Testis (tissue), 3 donors: ENCODE results near the gene ZNF350. TPM values are rescaled to one million over a fixed set of nuclear protein-coding genes. Genes with fewer than 3 reads are reported as not detected.

Experiments
- DNase-seq: peaks from one replicate; pipeline ENCODE4 v3.0.0-alpha.2; 2019
- H3K27ac ChIP-seq, 2 donors: fragments of 200-600 bp; sonication (generic); one replicate each; pipeline ENCODE4 v1.5.1; 2019
- H3K27me3 ChIP-seq: fragments of 200-600 bp; sonication (generic); one replicate; pipeline ENCODE4 v1.5.1; 2019
- H3K36me3 ChIP-seq: fragments of 200-600 bp; sonication (generic); one replicate; pipeline ENCODE4 v1.5.1; 2017; ENCODE audit warnings: low read depth; ENCODE audit errors: missing control alignments
- H3K4me1 ChIP-seq: fragments of 200-600 bp; sonication (generic); one replicate; pipeline ENCODE4 v1.5.1; 2019
- H3K4me3 ChIP-seq, 2 donors: fragments of 200-600 bp; sonication (generic); one replicate each; pipeline ENCODE4 v1.5.1; 2017 to 2019
- H3K9me3 ChIP-seq: fragments of 200-600 bp; sonication (generic); one replicate; pipeline ENCODE4 v1.5.1; 2017
- POLR2A ChIP-seq: fragments of 450-650 bp; IDR thresholded peaks from one replicate; pipeline ENCODE4 v1.6.1; 2017; ENCODE audit warnings: antibody characterized with exemption, mild to moderate bottlenecking, moderate library complexity
- WGBS, 2 donors: methylation state at CpG; one replicate each; pipeline ENCODE4 v1.1.5; 2018; 5-methylcytosine and 5-hydroxymethylcytosine counted together
- intact Hi-C: fragments of 100-400 bp; cut with DNase I; formaldehyde crosslinking; loops from one replicate; pipeline ENCODE4 v1.15.1; 2023; ENCODE audit warnings: low total_unique reads
- polyA plus RNA-seq: library from polyadenylated mRNA; stranded (reverse); fragments of 350-450 nt; fragmentation: Illumina TruSeq; extraction: RNeasy Lipid Tissue Mini Kit (QIAGEN cat#74804); gene quantifications from one replicate; pipeline ENCODE4 v1.2.3, GENCODE V29; 2014; ENCODE audit warnings: low read depth, low replicate concordance; ENCODE audit not compliant: insufficient read depth
- total RNA-seq, 2 donors: library from RNA; depleted of rRNA; stranded (reverse); fragments of >200 nt; gene quantifications; one replicate each; pipeline ENCODE4 v1.2.3, GENCODE V29; 2016
- TF ChIP-seq, protein P1 (sequence below), 3 experiments: fragments of 450-650 bp in 2 of 3; fragments of 200-600 bp in 1 of 3; sonication (generic) in 1 of 3; IDR thresholded peaks; one replicate each; pipeline ENCODE4 v1.5.1; 2016 to 2019; ENCODE audit warnings: antibody characterized with exemption in 3 of 3, mild to moderate bottlenecking in 2 of 3, moderate library complexity in 1 of 3

The ZNF350 gene
- total and polyA plus RNA-seq, 3 donors from 2014 or later: 7.5 to 19.0 (median 18.0) TPM

DNA sequence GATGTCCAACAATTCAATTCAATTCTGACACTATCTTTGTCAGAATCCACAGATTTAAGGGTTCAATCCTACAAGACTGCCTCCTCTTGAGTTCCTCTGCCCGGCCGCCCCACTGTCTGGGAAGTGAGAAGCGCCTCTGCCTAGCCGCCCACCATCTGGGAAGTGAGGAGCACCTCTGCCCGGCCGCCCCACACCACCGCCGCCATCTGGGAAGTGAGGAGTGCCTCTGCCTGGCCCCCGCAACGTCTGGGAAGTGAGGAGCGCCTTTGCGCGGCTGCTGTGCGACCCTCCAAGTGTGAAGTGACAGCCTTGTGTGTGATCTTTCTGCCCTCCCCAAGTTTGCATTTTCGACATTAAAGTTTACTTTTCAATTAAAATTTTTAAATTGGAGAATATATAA, 35.6 kb upstream of the ZNF350 start:
- intact Hi-C loops: no loop called here
- DNase-seq: no peak
- Histone ChIP-seq H3K27ac (no peak overlapping the region), H3K27me3 (no peaks in the 10 kb centered on the region), H3K4me1 (peaks cover 4% of the 10 kb centered on the region), H3K36me3 (peaks cover 5% of the 10 kb centered on the region), H3K4me3 (no peak overlapping the region), H3K9me3 (no peaks in the 10 kb centered on the region)
- TF ChIP-seq, protein P1, sequence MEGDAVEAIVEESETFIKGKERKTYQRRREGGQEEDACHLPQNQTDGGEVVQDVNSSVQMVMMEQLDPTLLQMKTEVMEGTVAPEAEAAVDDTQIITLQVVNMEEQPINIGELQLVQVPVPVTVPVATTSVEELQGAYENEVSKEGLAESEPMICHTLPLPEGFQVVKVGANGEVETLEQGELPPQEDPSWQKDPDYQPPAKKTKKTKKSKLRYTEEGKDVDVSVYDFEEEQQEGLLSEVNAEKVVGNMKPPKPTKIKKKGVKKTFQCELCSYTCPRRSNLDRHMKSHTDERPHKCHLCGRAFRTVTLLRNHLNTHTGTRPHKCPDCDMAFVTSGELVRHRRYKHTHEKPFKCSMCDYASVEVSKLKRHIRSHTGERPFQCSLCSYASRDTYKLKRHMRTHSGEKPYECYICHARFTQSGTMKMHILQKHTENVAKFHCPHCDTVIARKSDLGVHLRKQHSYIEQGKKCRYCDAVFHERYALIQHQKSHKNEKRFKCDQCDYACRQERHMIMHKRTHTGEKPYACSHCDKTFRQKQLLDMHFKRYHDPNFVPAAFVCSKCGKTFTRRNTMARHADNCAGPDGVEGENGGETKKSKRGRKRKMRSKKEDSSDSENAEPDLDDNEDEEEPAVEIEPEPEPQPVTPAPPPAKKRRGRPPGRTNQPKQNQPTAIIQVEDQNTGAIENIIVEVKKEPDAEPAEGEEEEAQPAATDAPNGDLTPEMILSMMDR (IDR thresholded peaks at IDR 0.05): no peak
- TF ChIP-seq POLR2A: no peak
- 97 to 99% methylated on average over 12 to 15 of the region's 15 CpGs for WGBS, 2 donors

DNA sequence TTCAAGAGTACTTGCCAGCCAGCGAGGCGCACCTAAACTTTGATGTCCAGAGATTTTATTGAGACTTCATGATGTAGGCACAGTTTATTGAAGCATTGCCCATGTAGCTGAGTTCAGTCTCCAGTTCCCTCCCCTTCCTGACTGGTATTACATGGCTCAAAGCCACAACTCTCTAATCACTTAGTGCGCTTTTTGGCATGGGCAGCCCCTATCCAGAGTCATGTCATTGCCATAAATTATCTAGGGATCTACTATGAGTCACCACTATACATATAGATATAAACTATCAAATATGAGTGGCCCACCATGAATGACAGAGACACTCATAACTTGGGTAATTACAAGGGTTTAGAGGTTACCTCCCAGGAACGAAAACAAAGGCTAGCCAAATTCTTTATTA, 33.9 kb upstream of the ZNF350 start:
- WGBS, 2 donors: 94 to 98% methylated on average over 4 of the region's 4 CpGs
- Histone ChIP-seq H3K27ac (no peak overlapping the region), H3K27me3 (no peaks in the 10 kb centered on the region), H3K9me3 (no peaks in the 10 kb centered on the region), H3K4me3 (no peak overlapping the region), H3K4me1 (no peaks in the 10 kb centered on the region), H3K36me3 (peaks cover 5% of the 10 kb centered on the region)
- intact Hi-C loops: no loop called here
- no peak for DNase-seq
- TF ChIP-seq, protein P1 (IDR thresholded peaks at IDR 0.05): no peak

DNA sequence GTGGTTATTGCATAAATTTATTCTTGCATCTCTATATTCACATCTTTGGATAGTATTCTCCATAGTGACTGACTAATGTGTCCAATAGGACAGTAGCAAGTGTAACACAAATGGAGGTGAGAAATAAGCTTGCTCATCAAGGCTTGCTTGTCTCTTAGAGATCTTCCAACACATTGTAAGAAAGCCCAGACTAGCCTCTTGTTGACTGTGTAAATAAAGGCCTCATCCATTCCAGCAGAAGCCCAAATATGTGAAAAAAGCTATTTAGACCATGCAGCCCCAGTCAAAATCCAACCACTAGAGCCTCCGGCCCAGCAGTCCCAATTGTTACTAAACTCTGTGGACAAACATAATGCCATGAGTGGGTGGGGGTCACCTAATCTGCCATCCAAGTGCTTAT, 24.0 kb upstream of the ZNF350 start:
- no peak overlapping the region for H3K4me3 ChIP-seq
- H3K36me3 ChIP-seq: no peaks in the 10 kb centered on the region
- H3K4me1 ChIP-seq: no peaks in the 10 kb centered on the region
- no peaks in the 10 kb centered on the region for H3K27me3 ChIP-seq
- no peak for DNase-seq
- no peaks in the 10 kb centered on the region for H3K9me3 ChIP-seq
- intact Hi-C loops: no loop called here
- WGBS, 2 donors: 67 to 94% methylated on average over 1 of the region's 1 CpG
- no peak for TF ChIP-seq POLR2A
- TF ChIP-seq, protein P1 (IDR thresholded peaks at IDR 0.05): no peak
- no peak overlapping the region for H3K27ac ChIP-seq

DNA sequence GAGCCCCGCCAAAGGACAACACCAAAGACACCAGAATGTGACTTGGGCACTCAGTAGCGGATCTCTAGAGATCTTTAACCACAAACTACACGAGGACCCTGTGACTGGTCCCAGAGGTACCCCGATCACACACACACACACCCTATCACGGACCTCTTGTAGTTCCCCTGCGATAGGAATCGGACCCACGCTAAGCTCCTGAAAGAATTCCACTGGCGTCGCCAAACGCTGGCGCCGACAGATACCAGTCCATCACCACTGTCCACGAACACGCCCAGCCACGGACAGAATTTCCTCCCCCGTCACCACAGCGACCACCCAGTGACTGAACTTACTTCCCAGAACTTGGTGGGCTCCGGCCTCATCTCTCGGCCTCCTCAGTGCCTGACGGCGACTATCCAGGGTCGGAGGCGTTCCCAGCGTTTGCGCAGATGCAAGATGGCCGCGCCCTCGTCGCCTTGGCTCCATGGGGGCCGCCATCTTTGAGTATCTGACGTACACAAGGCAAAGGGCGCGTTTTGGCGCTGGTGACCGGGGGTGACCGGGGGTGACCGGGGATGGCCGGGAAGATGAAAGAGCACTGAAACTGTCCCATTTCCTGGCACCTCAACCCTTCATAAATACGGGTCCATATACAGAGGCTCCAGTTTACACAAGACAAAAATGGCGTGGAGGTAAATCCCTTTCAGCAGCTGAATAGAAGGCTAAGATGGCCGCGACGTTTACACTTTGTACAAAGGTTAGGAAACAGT, 21.3 kb upstream of the ZNF350 start, which contains the start of gene ZNF615:
ZNF615 (minus strand) TSS at position 406 of the 752 bp plus-strand sequence. CDS start 4,500 bp downstream, outside the sequence.
- WGBS, 2 donors: 1% methylated on average over 13 to 44 of the region's 44 CpGs
- H3K36me3 ChIP-seq: no peaks in the 10 kb centered on the region
- H3K4me3 ChIP-seq: peak within 1 kb of the TSS; percentile 72 to 82
- intact Hi-C loops: no loop called here
- H3K4me1 ChIP-seq: no peaks in the 10 kb centered on the region
- no peaks in the 10 kb centered on the region for H3K9me3 ChIP-seq
- H3K27ac ChIP-seq: peak within 1 kb of the TSS; percentile 88 to 94
- H3K27me3 ChIP-seq: no peaks in the 10 kb centered on the region
- DNase-seq: peak; percentile 96
- TF ChIP-seq POLR2A: peak; percentile 29
- TF ChIP-seq, protein P1 (IDR thresholded peaks at IDR 0.05): no peak

DNA sequence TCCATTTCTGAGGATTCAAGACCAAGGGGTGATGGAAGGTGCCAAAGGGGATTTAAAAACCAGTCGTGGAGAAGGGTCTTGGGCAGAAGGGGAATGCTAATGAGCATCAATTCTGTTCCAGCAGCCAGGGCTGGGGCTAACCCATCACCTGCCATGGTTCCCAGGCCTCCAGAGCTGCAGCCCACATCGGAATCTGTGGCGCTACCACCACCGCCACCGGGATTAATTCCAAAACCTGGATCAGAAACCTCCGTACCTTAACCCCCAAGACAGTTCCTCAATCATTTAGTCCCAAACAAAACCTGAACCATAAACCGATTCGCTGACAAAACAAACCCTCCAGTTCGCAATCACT, 20.8 kb upstream of the ZNF350 start:
- H3K4me1 ChIP-seq: no peaks in the 10 kb centered on the region
- 0% methylated on average over 9 of the region's 9 CpGs for WGBS, 2 donors
- no peaks in the 10 kb centered on the region for H3K27me3 ChIP-seq
- DNase-seq: peak; percentile 43
- peak overlapping the region; percentile 88 to 94 for H3K27ac ChIP-seq
- H3K9me3 ChIP-seq: no peaks in the 10 kb centered on the region
- H3K36me3 ChIP-seq: no peaks in the 10 kb centered on the region
- H3K4me3 ChIP-seq: peak overlapping the region; percentile 72 to 82
- intact Hi-C loops: no loop called here
- no peak for TF ChIP-seq POLR2A
- TF ChIP-seq, protein P1 (IDR thresholded peaks at IDR 0.05): no peak
